SU-DHL-6 (cell line): Measurements from ENCODE around the gene C3orf22.

ENCODE experiments used
- CTCF ChIP-seq: fragments of 200-600 bp; sonication (generic); IDR thresholded peaks from one replicate; pipeline ENCODE4 v1.5.1; 2017; ENCODE audit warnings: antibody characterized with exemption, mild to moderate bottlenecking, low read length, moderate library complexity; ENCODE audit not compliant: insufficient read depth, poor library complexity, severe bottlenecking
- EZH2phosphoT487 ChIP-seq: fragments of 200-600 bp; sonication (generic), shearing (Covaris generic); conservative IDR thresholded peaks from 2 replicates; pipeline ENCODE4 v1.6.1; 2018; ENCODE audit warnings: mild to moderate bottlenecking, antibody characterized with exemption, low read length, moderate library complexity, mixed read lengths

- TF ChIP-seq CTCF, result no peak
- TF ChIP-seq EZH2phosphoT487, result no peak
Observed at GRCh38 chr3:126547721-126548120, 11.0 kb downstream of the C3orf22 start.
